AG10803 (cell line): ENCODE measurements around the gene FN3K.

ENCODE experiments used
- DNase-seq: peaks from one replicate; pipeline ENCODE4 v3.0.0; 2010; ENCODE audit warnings: low read depth
- H3K4me3 ChIP-seq: 2 replicates; pipeline ENCODE4 v1.5.1; 2011; ENCODE audit warnings: mild to moderate bottlenecking, low read length, control low read depth
- TF ChIP-seq, protein P1 (sequence below): conservative IDR thresholded peaks from 2 replicates; pipeline ENCODE4 v1.5.1; 2011; ENCODE audit warnings: mild to moderate bottlenecking, low read length, control low read depth, inconsistent platforms

Gene FN3K

DNA sequence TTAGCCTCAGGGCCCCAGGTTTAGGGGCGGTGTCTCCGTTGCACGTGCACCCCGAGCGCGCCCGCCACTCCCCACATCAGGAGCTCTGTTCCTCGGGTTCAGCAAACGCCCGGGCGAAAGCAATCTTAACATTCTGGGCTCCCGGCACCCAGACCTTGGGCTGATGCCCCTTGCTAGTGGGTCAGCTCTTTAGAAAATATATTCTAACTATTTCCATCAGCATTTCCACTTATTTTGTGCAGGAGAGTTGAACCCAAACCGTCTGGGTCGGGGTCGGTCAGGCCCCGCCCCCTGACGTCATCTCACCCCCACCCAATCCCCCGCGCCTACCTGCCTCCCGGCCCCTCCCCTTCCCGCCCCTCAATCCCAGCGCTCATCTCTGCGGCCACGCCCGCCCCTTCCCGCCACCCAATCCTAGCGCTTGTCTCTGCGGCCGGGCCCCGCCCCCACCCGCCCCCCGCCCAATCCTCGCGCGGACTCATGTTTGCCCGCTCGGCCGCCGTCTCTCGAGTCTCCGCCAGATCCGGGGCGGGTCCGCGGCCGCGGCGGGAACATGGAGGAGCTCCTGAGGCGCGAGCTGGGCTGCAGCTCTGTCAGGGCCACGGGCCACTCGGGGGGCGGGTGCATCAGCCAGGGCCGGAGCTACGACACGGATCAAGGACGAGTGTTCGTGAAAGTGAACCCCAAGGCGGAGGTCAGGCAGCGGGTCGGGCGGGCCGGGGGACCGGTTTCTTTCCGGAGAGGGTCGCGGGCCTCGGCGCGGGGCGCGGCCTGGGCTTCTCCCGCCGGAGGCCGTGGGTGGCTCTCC lies 19.0 kb upstream of the FN3K start, which contains the start of gene FN3KRP:
TSS of gene FN3KRP (plus strand) at position 504 of the 808 bp plus-strand sequence. CDS start at position 554, 50 bp downstream.
- TF ChIP-seq, protein P1, sequence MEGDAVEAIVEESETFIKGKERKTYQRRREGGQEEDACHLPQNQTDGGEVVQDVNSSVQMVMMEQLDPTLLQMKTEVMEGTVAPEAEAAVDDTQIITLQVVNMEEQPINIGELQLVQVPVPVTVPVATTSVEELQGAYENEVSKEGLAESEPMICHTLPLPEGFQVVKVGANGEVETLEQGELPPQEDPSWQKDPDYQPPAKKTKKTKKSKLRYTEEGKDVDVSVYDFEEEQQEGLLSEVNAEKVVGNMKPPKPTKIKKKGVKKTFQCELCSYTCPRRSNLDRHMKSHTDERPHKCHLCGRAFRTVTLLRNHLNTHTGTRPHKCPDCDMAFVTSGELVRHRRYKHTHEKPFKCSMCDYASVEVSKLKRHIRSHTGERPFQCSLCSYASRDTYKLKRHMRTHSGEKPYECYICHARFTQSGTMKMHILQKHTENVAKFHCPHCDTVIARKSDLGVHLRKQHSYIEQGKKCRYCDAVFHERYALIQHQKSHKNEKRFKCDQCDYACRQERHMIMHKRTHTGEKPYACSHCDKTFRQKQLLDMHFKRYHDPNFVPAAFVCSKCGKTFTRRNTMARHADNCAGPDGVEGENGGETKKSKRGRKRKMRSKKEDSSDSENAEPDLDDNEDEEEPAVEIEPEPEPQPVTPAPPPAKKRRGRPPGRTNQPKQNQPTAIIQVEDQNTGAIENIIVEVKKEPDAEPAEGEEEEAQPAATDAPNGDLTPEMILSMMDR, result no peak
- DNase-seq, result peak; percentile 89
- peak within 1 kb of the TSS; percentile 77 for H3K4me3 ChIP-seq

DNA sequence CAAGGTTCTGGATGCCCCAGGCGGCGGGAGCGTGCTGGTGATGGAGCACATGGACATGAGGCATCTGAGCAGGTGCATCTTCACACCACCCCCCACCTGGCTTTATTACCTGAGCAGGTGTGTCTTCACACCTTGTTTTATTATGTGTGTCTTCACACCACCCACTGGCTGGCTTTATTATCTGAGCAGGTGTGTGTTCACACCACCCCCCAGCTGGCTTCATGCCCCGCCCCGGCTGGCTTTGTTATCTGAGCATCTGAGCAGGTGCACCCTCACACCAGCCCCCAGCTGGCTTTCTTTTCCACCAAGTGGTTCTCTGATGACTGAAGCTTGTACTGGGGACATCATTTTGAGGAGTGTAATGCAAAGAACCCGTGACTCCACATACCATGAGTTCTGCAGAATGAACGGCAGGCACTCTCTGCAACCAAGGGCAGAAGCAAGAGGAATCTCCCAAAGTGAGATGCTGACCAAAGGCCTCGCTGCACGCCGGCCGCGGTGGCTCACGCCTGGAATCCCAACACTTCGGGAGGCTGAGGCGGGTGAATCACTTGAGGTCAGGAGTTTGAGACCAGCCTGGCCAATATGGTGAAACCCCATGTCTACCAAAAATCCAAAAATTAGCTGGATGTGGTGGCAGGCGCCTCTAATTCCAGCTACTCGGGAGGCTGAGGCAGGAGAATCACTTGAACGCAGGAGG lies 16.3 kb upstream of the FN3K start:
- no peak for DNase-seq
- no peak overlapping the region for H3K4me3 ChIP-seq
- TF ChIP-seq, protein P1, result no peak

DNA sequence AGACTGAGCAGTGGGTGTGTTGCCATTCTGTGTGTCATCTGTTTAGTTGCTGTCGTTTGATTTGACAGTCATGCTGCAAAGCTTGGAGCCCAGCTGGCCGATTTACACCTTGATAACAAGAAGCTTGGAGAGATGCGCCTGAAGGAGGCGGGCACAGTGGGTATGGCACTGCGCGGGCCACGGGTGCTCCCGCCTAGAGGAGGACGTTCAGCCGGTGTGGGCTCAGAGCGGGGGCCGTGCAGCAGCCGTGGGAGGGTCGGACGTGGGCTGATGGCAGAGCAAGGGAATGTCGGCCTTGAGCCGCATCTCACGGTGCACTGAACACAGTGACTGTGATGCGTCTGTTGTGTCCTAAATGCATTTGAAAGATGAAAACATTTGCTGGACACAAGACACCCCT lies 15.2 kb upstream of the FN3K start:
- H3K4me3 ChIP-seq, result no peak overlapping the region
- DNase-seq, result no peak
- TF ChIP-seq, protein P1, result no peak

DNA sequence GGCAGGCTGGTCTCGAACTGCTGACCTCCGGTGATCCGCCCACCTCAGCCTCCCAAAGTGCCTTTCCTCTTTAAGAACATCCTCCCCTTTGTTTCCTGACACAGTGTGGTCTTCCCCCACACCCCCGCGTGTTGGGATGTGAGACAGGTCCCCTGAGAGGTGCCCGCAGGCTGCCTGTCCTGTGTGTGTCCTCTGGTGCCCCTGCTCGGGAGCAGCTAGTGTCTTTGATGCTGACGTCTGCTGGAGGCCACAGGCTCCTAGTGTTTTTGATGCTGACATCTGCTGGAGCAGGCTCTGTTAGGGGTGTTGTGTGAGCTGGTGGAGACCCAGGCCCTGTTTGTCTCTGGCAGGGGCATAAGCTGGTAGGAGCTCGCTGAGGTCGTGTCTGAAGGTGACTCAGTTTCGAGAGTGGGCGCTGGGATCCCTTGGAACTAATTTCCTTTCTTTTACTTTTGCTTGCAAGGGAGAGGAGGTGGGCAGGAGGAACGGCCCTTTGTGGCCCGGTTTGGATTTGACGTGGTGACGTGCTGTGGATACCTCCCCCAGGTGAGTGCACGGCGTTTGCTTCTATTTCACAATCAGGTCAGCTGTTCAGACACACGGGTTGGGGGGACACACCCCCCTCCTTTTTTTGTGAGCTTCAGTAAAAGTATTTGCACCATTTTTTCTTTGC lies 12.9 kb upstream of the FN3K start:
- no peak for DNase-seq
- TF ChIP-seq, protein P1, result no peak
- no peak overlapping the region for H3K4me3 ChIP-seq

DNA sequence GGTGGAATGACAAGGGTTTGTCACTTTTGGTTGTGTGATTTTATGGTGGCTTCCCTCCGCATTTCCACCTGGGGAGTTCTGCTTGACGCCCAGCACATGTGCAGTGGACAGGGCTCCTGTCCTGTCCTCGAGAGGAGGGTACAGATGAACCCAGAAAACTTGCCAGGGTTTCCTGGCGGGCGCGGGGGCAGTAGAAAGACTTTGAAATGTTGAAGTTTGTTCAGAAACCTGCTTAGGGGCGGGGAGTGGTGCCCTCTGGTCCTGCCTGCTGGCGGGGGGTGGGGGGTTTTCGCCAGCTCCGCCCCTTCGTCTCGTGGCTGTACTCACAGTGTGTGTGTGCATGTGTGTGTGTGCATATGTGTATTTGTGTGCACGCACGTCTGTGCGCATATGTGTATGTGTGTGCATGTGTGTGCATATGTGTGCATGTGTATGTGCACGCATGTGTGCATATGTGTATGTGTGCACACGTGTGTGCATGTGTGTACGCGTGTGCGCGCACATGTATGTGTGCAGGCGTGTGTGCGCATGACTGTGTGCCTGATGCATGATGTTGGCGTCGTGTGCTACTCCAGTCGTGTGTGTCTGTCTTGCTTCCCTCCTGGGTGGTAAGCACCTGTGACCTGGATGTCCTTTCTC lies 12.1 kb upstream of the FN3K start:
- DNase-seq, result no peak
- H3K4me3 ChIP-seq, result no peak overlapping the region
- TF ChIP-seq, protein P1, result no peak

DNA sequence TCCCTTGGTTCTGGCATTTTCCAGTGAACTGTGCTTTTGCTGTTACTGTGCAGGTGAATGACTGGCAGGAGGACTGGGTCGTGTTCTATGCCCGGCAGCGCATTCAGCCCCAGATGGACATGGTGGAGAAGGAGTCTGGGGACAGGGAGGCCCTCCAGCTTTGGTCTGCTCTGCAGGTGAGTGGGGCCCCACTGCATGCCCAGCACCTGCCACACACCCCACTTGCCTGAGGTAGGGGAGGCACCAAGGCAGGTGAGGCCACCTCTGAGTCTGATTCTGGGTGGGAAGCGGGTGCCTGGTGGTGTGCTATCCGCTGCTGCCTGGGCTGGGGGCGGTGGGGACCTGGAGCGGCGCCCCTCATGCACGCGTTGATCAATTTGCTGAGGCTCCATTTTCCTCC lies 9.0 kb upstream of the FN3K start:
- DNase-seq, result no peak
- TF ChIP-seq, protein P1, result no peak

More for the DNA sequence above, 9.0 kb upstream of the FN3K start:
- no peak overlapping the region for H3K4me3 ChIP-seq
